ENCODE measurements around the gene LOXL4.

The LOXL4 gene

GRCh38 chr10:98262571-98262970 is 5.4 kb downstream of the LOXL4 start:
- DNase-seq: no peak

GRCh38 chr10:98261436-98262277 is 6.3 kb downstream of the LOXL4 start:
- DNase-seq: peak; percentile 76

DNA sequence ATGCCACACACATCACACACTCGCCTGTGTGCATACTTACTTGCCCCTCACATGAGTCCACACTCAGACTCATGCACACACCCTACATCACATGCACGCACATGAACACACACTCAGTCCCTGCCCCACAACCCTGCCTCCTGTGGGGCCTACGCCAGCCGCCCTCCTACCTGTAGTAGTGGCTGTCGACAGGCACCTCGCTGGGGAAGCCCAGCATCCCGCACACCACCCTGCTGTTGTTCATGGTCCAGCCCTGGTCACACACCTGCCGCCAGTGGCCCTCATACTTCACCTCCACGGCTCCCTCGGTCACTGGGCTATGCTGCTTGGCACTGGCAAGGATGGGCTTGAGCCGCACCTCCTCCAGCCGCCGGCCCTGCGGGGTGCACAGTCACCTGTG is 7.2 kb downstream of the LOXL4 start:
- DNase-seq: no peak

DNA sequence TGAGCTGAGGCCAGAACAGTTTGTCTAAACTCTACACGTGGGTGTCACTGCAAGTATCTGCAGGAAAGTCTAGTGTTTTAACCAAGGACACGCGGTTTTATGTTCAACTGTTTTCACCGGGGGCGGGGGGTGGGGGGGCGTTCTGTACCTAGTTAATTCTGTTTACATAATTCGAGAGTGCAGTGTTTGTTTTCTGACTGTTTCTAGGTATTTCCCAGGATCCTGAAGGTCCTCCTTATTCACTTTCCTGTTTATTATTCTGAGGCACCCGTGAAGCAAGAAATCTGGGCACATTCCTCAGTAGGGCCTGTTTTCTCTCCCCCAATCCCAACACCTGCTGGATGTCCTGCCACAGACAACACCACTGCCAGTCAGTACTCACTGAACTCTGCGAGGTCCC is 7.6 kb downstream of the LOXL4 start:
- no peak for DNase-seq

DNA sequence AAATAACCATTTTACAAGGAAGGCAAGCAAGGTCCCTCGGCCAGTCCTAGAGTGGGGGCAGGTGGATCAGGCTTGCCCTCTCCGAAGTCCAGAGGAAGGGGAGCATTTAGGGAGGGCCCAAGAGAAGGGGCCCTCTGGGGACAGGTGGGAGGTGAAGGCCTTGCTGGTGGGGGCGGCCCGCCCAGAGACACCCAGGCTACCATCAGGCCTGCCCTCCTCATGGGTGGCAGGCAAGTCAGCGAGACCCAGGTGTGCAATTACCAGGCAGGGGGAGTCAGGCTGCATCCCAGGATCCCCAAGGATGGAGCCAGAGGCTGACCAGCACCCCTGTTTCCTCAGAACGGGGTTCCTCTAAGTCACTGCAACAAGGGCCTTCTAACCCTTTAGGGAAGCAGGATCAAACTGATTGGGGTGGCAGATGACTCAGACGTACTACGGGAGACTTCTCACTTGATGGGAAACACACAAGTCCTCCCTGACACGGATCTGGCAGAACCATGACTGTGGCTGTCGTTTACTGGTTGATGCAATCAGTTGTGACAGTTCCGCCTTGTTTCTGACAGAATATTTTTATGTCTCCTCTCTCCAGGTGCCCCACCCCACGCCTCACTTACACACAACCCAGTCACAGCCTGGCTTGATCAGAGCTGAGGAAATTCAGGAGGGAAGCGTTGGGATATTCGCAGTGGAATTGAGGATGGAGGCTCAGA is 8.2 kb downstream of the LOXL4 start:
- DNase-seq: no peak

GRCh38 chr10:98258683-98259454 is 9.1 kb downstream of the LOXL4 start:
- DNase-seq: no peak

- no peak for DNase-seq
Measured at GRCh38 chr10:98257961-98258360, 10.0 kb downstream of the LOXL4 start.

GRCh38 chr10:98257198-98257597 is 10.8 kb downstream of the LOXL4 start:
- no peak for DNase-seq

- DNase-seq: no peak
Measured at GRCh38 chr10:98256692-98257091, 11.3 kb downstream of the LOXL4 start.

- DNase-seq: no peak
Measured at GRCh38 chr10:98255146-98255877, 12.7 kb downstream of the LOXL4 start.

GRCh38 chr10:98254234-98254974 is 13.6 kb downstream of the LOXL4 start:
- no peak for DNase-seq

- DNase-seq: no peak
Measured at GRCh38 chr10:98253499-98253898, 14.5 kb downstream of the LOXL4 start.

- no peak for DNase-seq
Measured at GRCh38 chr10:98252464-98252863, 15.5 kb downstream of the LOXL4 start.

DNA sequence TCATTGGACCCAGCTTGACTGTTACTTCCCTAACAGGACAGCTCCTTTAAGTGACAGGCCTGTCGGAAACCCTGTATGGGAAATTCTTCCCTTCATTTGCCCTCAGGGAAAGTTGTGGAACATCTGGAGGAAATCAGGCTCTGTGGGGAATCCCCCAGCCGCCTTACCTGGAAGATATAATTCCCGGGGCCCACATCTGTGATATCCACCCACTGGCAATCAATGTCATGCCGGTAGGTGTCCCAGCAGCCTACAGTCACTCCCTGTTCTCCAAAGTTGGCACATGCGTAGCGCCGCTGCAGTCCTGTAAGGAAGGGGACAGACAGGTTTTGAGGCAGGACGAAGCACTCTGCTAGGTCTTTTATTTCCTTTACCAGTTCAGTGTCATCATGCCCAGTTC is 16.6 kb downstream of the LOXL4 start:
- no peak for DNase-seq

GRCh38 chr10:98249134-98249533 is 18.9 kb downstream of the LOXL4 start:
- DNase-seq: no peak

DNA sequence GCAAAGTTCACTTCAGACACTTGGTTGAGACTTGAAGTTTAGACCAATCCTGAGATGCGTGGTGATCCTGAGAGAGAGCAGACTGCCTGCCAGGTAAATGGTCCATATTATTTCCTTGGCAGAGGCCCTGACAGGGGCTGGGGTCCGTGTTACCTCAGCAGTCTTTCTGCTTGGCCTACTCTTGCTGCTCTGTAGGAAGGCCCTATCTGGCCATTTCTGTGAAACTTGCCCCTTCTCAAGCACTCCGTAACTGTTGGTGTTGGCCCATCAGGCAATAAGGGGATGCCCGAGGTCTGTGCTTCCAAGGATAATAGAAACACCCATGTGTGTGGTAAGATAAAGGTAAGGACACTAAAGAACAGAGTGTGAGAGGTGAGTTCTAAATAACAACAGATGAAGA is 20.0 kb downstream of the LOXL4 start:
- DNase-seq: no peak

- peak; percentile 83 for DNase-seq
Measured at GRCh38 chr10:98246911-98247805, 20.8 kb downstream of the LOXL4 start.

DNA sequence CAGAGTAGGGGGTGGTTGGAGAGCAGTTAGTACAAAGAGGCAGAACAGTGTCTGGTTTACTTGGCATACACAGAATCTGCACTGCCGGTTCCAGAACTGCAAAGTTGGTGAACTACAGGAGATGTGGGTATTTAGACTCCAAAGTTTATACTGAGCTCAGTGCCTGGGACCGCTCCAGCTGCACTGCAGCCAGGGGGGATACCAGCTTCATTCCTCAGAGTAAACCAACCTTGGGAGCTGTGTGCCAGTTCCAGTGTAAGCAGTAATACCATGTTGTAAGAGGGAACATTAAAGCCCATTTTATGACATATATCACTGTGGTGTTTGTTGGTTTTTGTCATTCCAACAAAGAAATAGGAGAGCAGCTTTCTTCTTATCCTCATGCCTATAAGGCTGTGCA is 23.4 kb downstream of the LOXL4 start:
- DNase-seq: no peak

- DNase-seq: no peak
Measured at GRCh38 chr10:98244141-98244540, 23.9 kb downstream of the LOXL4 start.

GRCh38 chr10:98242823-98243222 is 25.2 kb downstream of the LOXL4 start:
- peak; percentile 37 for DNase-seq

- DNase-seq: no peak
Measured at GRCh38 chr10:98240524-98240923, 27.5 kb downstream of the LOXL4 start.

All from NCI-H1694 treated with DMSO at 0.1 percent for 48 hours (cell line).